Caki2 (cell line): ENCODE results near the gene LRRC4. TPM values are rescaled to one million over a fixed set of nuclear protein-coding genes. Genes with fewer than 3 reads are reported as not detected.

Experiments used
- DNase-seq: peaks from one replicate; pipeline ENCODE4 v3.0.0-alpha.2; 2015; ENCODE audit warnings: low read depth
- in situ Hi-C: cut with HindIII; loops from 2 replicates; pipeline ENCODE4 v1.10.0; 2016; ENCODE audit warnings: low sequenced_read_pairs, low pct_unique_long_range_greater_than_20kb, mixed read lengths
- total RNA-seq: library from RNA; depleted of rRNA; stranded (reverse); fragments of >200 nt; shearing (Covaris generic); gene quantifications from 2 replicates; pipeline ENCODE4 v1.2.3, GENCODE V29; 2014; ENCODE audit warnings: low replicate concordance; rRNA removed

The LRRC4 gene
- not detected in 2 replicates for total RNA-seq

GRCh38 chr7:128030654-128031611 lies at the start of gene LRRC4:
LRRC4 (minus strand) TSS chr7:128031437; CDS start chr7:128030640, 797 bp downstream.
- no peak for DNase-seq
- in situ Hi-C loops, result no loop called here

- DNase-seq, result no peak
- in situ Hi-C loops, result no loop called here
Measured at GRCh38 chr7:128080169-128080568, 48.9 kb upstream of the LRRC4 start.

- in situ Hi-C loops, result no loop called here
- no peak for DNase-seq
Measured at GRCh38 chr7:128078309-128078708, 47.1 kb upstream of the LRRC4 start.

- in situ Hi-C loops, result no loop called here
- DNase-seq, result no peak
Measured at GRCh38 chr7:128076796-128077271, 45.6 kb upstream of the LRRC4 start.

- in situ Hi-C loops, result no loop called here
- DNase-seq, result no peak
Measured at GRCh38 chr7:128076196-128076795, 45.1 kb upstream of the LRRC4 start.

GRCh38 chr7:128075242-128076095 lies 44.2 kb upstream of the LRRC4 start:
- in situ Hi-C loops, result no loop called here
- DNase-seq, result no peak

GRCh38 chr7:128074736-128075135 lies 43.5 kb upstream of the LRRC4 start:
- in situ Hi-C loops, result no loop called here
- no peak for DNase-seq

GRCh38 chr7:128074336-128074735 lies 43.1 kb upstream of the LRRC4 start:
- no peak for DNase-seq
- in situ Hi-C loops, result no loop called here

- no peak for DNase-seq
- in situ Hi-C loops, result no loop called here
Measured at GRCh38 chr7:128073671-128074310, 42.6 kb upstream of the LRRC4 start.

GRCh38 chr7:128071801-128072200 lies 40.6 kb upstream of the LRRC4 start:
- in situ Hi-C loops, result no loop called here
- no peak for DNase-seq

- DNase-seq, result no peak
- in situ Hi-C loops, result no loop called here
Measured at GRCh38 chr7:128071376-128071775, 40.1 kb upstream of the LRRC4 start.

- in situ Hi-C loops, result no loop called here
- no peak for DNase-seq
Measured at GRCh38 chr7:128069373-128070364, 38.4 kb upstream of the LRRC4 start.

- DNase-seq, result no peak
- in situ Hi-C loops, result no loop called here
Measured at GRCh38 chr7:128068785-128069184, 37.5 kb upstream of the LRRC4 start.

- no peak for DNase-seq
- in situ Hi-C loops, result no loop called here
Measured at GRCh38 chr7:128067983-128068382, 36.7 kb upstream of the LRRC4 start.

GRCh38 chr7:128066858-128067257 lies 35.6 kb upstream of the LRRC4 start:
- DNase-seq, result no peak
- in situ Hi-C loops, result no loop called here

GRCh38 chr7:128066395-128066794 lies 35.2 kb upstream of the LRRC4 start:
- in situ Hi-C loops, result no loop called here
- no peak for DNase-seq

GRCh38 chr7:128065872-128066271 lies 34.6 kb upstream of the LRRC4 start:
- DNase-seq, result no peak
- in situ Hi-C loops, result no loop called here
